Neural progenitor cell (in vitro differentiated cells): Measurements from ENCODE around the gene PCK2. TPM values are rescaled to one million over a fixed set of nuclear protein-coding genes. Genes with fewer than 3 reads are reported as not detected.

Experiments used
- DNase-seq: peaks from one replicate; pipeline ENCODE4 v3.0.0-alpha.2; 2016; ENCODE audit warnings: low spot score
- H2AFZ ChIP-seq: fragments of 200-600 bp; sonication (generic); replicated peaks from 2 replicates; pipeline ENCODE4 v1.6.1; 2016; ENCODE audit warnings: antibody characterized with exemption
- H3F3A ChIP-seq: fragments of 200-600 bp; sonication (generic); 2 replicates; pipeline ENCODE4 v1.6.1; 2016; ENCODE audit warnings: antibody characterized with exemption, low read depth
- H3K27ac ChIP-seq: fragments of 200-600 bp; sonication (generic); 2 replicates; pipeline ENCODE4 v1.5.1; 2016; ENCODE audit warnings: mild to moderate bottlenecking
- H3K27me3 ChIP-seq: fragments of 200-600 bp; sonication (generic); 2 replicates; pipeline ENCODE4 v1.6.1; 2016; ENCODE audit warnings: mild to moderate bottlenecking, moderate library complexity
- H3K36me3 ChIP-seq: fragments of 200-600 bp; sonication (generic); 2 replicates; pipeline ENCODE4 v1.5.1; 2016
- H3K4me1 ChIP-seq: fragments of 200-600 bp; sonication (generic); 2 replicates; pipeline ENCODE4 v1.6.1; 2016; ENCODE audit warnings: mixed run types
- H3K4me2 ChIP-seq: fragments of 200-600 bp; sonication (generic); 2 replicates; pipeline ENCODE4 v1.6.1; 2016
- H3K4me3 ChIP-seq: fragments of 200-600 bp; sonication (generic); 2 replicates; pipeline ENCODE4 v1.5.1; 2016
- H3K79me2 ChIP-seq: fragments of 200-600 bp; sonication (generic); 2 replicates; pipeline ENCODE4 v1.6.1; 2016; ENCODE audit warnings: low read depth
- H3K9ac ChIP-seq: fragments of 200-600 bp; sonication (generic); 2 replicates; pipeline ENCODE4 v1.6.1; 2016
- H3K9me3 ChIP-seq: fragments of 200-600 bp; sonication (generic); 2 replicates; pipeline ENCODE4 v1.5.1; 2016; ENCODE audit warnings: low read depth
- H4K20me1 ChIP-seq: fragments of 200-600 bp; sonication (generic); 2 replicates; pipeline ENCODE4 v1.6.1; 2016; ENCODE audit warnings: low read depth
- H3K27ac Mint-ChIP-seq: 3 replicates; pipeline ENCODE4 v1.8.0; 2021; ENCODE audit warnings: mixed read lengths
- H3K27me3 Mint-ChIP-seq: 2 replicates; pipeline ENCODE4 v1.8.0; 2022; ENCODE audit warnings: low read depth, mild to moderate bottlenecking, inconsistent platforms, moderate library complexity, mixed read lengths; ENCODE audit not compliant: insufficient read depth
- H3K36me3 Mint-ChIP-seq: 3 replicates; pipeline ENCODE4 v1.8.0; 2021; ENCODE audit warnings: mixed read lengths
- H3K4me1 Mint-ChIP-seq: 3 replicates; pipeline ENCODE4 v1.8.0; 2021; ENCODE audit warnings: mixed read lengths
- H3K4me3 Mint-ChIP-seq: 3 replicates; pipeline ENCODE4 v1.8.0; 2021; ENCODE audit warnings: mild to moderate bottlenecking, moderate library complexity, mixed read lengths
- H3K9me3 Mint-ChIP-seq: 3 replicates; pipeline ENCODE4 v1.8.0; 2020; ENCODE audit warnings: mixed read lengths
- EZH2 ChIP-seq: fragments of 200-600 bp; sonication (generic); IDR thresholded peaks from 2 replicates; pipeline ENCODE4 v1.6.1; 2017; ENCODE audit warnings: antibody characterized with exemption, mild to moderate bottlenecking, moderate library complexity
- EZH2phosphoT487 ChIP-seq: fragments of 200-600 bp; sonication (generic); IDR thresholded peaks from 2 replicates; pipeline ENCODE4 v1.6.1; 2017; ENCODE audit warnings: antibody characterized with exemption
- total RNA-seq: library from RNA; depleted of rRNA; stranded (reverse); fragments of >200 nt; gene quantifications from 2 replicates; pipeline ENCODE4 v1.2.3, GENCODE V29; 2015; ENCODE audit warnings: low replicate concordance
- TF ChIP-seq, protein P1 (sequence below): fragments of 200-600 bp; sonication (generic); IDR thresholded peaks from 2 replicates; pipeline ENCODE4 v1.5.1; 2017; ENCODE audit warnings: antibody characterized with exemption, mild to moderate bottlenecking

PCK2 gene
- total RNA-seq, 1 donor from 2014 or later, result 11.1 TPM

DNA sequence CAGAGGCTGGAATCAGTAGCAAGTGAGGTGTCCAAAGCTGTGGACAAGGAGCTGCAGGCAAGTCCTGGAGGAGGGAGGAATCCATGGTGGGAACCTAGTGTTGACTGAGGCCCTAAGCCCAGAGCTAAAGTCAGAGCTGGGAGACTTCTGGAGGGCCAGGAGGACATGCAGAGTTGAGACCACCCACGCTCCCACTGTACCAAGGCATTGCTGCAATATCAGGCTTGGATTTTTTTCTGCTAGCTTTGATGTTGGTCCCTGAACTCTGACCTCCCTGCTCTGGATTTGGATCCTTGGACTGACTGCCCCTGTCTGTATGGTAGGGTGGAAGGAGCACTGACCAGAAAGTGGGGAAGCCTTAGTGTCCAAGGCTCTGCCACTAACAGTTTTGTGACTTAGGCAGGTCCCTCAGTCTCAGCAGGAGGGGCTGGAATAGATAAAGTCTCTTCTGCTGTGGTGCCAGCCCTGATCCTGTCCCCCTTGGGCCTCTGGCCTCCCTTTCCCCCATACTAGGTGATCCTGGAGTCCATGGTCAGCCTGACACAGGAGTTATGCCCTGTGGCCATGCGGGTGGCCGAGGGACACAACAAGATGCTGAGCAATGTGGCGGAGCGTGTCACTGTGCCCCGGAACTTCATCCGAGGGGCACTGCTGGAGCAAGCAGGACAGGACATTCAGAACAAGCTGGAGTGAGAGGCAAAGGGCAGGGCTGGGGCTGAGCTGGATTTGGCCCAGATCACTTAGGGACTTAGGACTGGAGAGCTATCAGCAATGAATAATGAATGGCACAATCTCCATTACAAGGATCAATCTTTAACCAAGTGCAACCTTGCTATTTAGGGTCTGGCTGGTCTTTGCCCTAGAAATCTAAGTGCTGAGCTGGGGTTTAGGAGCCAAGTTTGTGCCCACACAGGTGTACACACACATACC lies 32.9 kb upstream of the PCK2 start:
- Mint-ChIP-seq H3K27me3 (peaks cover 5% of the 10 kb centered on the region), H3K4me1 (peaks cover 5% of the 10 kb centered on the region), H3K27ac (no peak overlapping the region), H3K4me3 (no peak overlapping the region), H3K36me3 (no peaks in the 10 kb centered on the region), H3K9me3 (no peaks in the 10 kb centered on the region)
- H3K9ac ChIP-seq, result no peak overlapping the region
- no peak overlapping the region for H3K4me2 ChIP-seq
- H2AFZ ChIP-seq, result no peak overlapping the region
- no peak overlapping the region for H3K4me3 ChIP-seq
- H3F3A ChIP-seq, result no peaks in the 10 kb centered on the region
- H3K27ac ChIP-seq, result no peak overlapping the region
- TF ChIP-seq, protein P1, sequence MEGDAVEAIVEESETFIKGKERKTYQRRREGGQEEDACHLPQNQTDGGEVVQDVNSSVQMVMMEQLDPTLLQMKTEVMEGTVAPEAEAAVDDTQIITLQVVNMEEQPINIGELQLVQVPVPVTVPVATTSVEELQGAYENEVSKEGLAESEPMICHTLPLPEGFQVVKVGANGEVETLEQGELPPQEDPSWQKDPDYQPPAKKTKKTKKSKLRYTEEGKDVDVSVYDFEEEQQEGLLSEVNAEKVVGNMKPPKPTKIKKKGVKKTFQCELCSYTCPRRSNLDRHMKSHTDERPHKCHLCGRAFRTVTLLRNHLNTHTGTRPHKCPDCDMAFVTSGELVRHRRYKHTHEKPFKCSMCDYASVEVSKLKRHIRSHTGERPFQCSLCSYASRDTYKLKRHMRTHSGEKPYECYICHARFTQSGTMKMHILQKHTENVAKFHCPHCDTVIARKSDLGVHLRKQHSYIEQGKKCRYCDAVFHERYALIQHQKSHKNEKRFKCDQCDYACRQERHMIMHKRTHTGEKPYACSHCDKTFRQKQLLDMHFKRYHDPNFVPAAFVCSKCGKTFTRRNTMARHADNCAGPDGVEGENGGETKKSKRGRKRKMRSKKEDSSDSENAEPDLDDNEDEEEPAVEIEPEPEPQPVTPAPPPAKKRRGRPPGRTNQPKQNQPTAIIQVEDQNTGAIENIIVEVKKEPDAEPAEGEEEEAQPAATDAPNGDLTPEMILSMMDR, result no peak
- no peak for TF ChIP-seq EZH2
- no peak for TF ChIP-seq EZH2phosphoT487
- peaks cover 3% of the 10 kb centered on the region for H3K4me1 ChIP-seq
- no peaks in the 10 kb centered on the region for H4K20me1 ChIP-seq
- no peaks in the 10 kb centered on the region for H3K9me3 ChIP-seq
- DNase-seq, result no peak
- H3K79me2 ChIP-seq, result no peaks in the 10 kb centered on the region
- H3K36me3 ChIP-seq, result no peaks in the 10 kb centered on the region
- no peaks in the 10 kb centered on the region for H3K27me3 ChIP-seq

GRCh38 chr14:24062216-24062980 lies 31.7 kb upstream of the PCK2 start:
- no peak overlapping the region for H2AFZ ChIP-seq
- Mint-ChIP-seq H3K9me3 (no peaks in the 10 kb centered on the region), H3K27ac (no peak overlapping the region), H3K27me3 (peaks cover 4% of the 10 kb centered on the region), H3K36me3 (no peaks in the 10 kb centered on the region), H3K4me1 (peaks cover 6% of the 10 kb centered on the region), H3K4me3 (no peak overlapping the region)
- H3K79me2 ChIP-seq, result no peaks in the 10 kb centered on the region
- no peaks in the 10 kb centered on the region for H3F3A ChIP-seq
- H3K4me1 ChIP-seq, result peaks cover 3% of the 10 kb centered on the region
- no peak for DNase-seq
- H3K4me3 ChIP-seq, result no peak overlapping the region
- H3K9me3 ChIP-seq, result no peaks in the 10 kb centered on the region
- H3K27ac ChIP-seq, result no peak overlapping the region
- no peaks in the 10 kb centered on the region for H3K36me3 ChIP-seq
- H3K9ac ChIP-seq, result no peak overlapping the region
- no peaks in the 10 kb centered on the region for H3K27me3 ChIP-seq
- H3K4me2 ChIP-seq, result no peak overlapping the region
- no peak for TF ChIP-seq EZH2phosphoT487
- TF ChIP-seq, protein P1, result no peak
- no peak for TF ChIP-seq EZH2
- no peaks in the 10 kb centered on the region for H4K20me1 ChIP-seq

DNA sequence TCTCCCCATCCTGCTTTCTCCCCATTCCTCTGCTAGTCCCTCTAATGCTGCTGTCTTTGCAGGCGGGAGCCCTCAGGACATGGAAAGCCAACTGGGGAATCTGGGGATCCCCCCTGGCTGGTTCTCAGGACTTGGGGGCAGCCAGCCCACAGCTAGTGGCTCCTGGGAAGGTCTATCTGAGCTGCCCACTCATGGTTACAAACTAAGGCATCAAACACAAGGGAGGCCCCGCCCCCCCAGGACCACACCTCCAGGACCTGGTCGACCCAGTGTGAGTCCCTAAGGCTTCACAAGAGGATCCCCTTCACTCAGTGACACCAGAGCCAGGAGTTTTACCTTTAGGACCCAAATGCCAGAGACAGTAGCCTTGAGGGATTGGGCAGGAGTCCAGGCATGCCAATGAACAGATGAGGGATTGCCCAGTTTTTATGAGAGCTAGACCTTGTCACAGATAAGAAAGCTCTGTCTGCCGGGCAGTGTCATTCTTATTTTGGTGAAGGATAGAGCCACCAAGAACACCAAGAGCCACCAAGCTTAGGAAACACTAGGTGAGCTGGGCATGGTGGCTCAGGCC lies 30.8 kb upstream of the PCK2 start:
- H3K36me3 Mint-ChIP-seq, result no peaks in the 10 kb centered on the region
- H3K27ac ChIP-seq, result no peak overlapping the region
- H3K4me1 ChIP-seq, result peaks cover 3% of the 10 kb centered on the region
- H3F3A ChIP-seq, result no peaks in the 10 kb centered on the region
- no peak overlapping the region for H3K9ac ChIP-seq
- no peaks in the 10 kb centered on the region for H3K36me3 ChIP-seq
- no peaks in the 10 kb centered on the region for H3K9me3 Mint-ChIP-seq
- H3K4me3 ChIP-seq, result no peak overlapping the region
- H3K4me1 Mint-ChIP-seq, result peaks cover 6% of the 10 kb centered on the region
- no peak overlapping the region for H3K4me2 ChIP-seq
- H3K27me3 Mint-ChIP-seq, result peaks cover 6% of the 10 kb centered on the region
- DNase-seq, result no peak
- no peak overlapping the region for H2AFZ ChIP-seq
- H3K27ac Mint-ChIP-seq, result no peak overlapping the region
- TF ChIP-seq EZH2phosphoT487, result no peak
- no peak for TF ChIP-seq EZH2
- TF ChIP-seq, protein P1, result no peak
- H3K4me3 Mint-ChIP-seq, result no peak overlapping the region
- no peaks in the 10 kb centered on the region for H3K79me2 ChIP-seq
- H4K20me1 ChIP-seq, result no peaks in the 10 kb centered on the region
- H3K9me3 ChIP-seq, result no peaks in the 10 kb centered on the region
- H3K27me3 ChIP-seq, result no peaks in the 10 kb centered on the region
